ENCODE results near the gene MEIS3. TPM values are rescaled to one million over a fixed set of nuclear protein-coding genes. Genes with fewer than 3 reads are reported as not detected.

The MEIS3 gene
- total and polyA plus RNA-seq, 8 donors = 3.1 to 18.2 (median 12.8) TPM

GRCh38 chr19:47456721-47457474 is 37.6 kb upstream of the MEIS3 start:
- H3K27me3 ChIP-seq = peaks cover 0 to 87% (median 60%) of the 10 kb centered on the region in 3 donors
- intact Hi-C loops (cut with DNase I; ENCODE audit: low total_unique reads) = no loop called here
- WGBS, 5 donors = 23 to 38% (median 30%) methylated on average over 46 to 77 of the region's 77 CpGs
- no peak for DNase-seq
- H3K4me3 ChIP-seq = peak overlapping the region in 1 of 4 donors; percentile 5
- H3K27ac ChIP-seq = no peak overlapping the region
- TF ChIP-seq POLR2A (IDR thresholded peaks at IDR 0.05) (no peak), CTCF (IDR thresholded peaks at IDR 0.05) (no peak), EP300 (IDR thresholded peaks at IDR 0.05) (no peak), POLR2AphosphoS5 (IDR thresholded peaks at IDR 0.05) (no peak)
- H3K4me1 ChIP-seq = peaks cover 0 to 9% (median 7%) of the 10 kb centered on the region in 4 donors
- H3K9me3 ChIP-seq = peaks cover 8 to 20% (median 13%) of the 10 kb centered on the region in 4 donors
- peaks cover 0 to 16% (median 0%) of the 10 kb centered on the region in 4 donors for H3K36me3 ChIP-seq

GRCh38 chr19:47450478-47450877 is 31.2 kb upstream of the MEIS3 start:
- intact Hi-C loops (cut with DNase I; ENCODE audit: low total_unique reads) = no loop called here
- Histone ChIP-seq H3K27ac (no peak overlapping the region), H3K9me3 (peaks cover 0 to 10% (median 4%) of the 10 kb centered on the region in 4 donors), H3K27me3 (peaks cover 13 to 83% (median 59%) of the 10 kb centered on the region in 3 donors), H3K4me3 (no peak overlapping the region), H3K4me1 (peaks cover 20 to 25% (median 23%) of the 10 kb centered on the region in 4 donors), H3K36me3 (peaks cover 0 to 1% (median 0%) of the 10 kb centered on the region in 4 donors)
- 56 to 62% (median 58%) methylated on average over 6 to 7 of the region's 7 CpGs for WGBS, 5 donors
- TF ChIP-seq EP300 (IDR thresholded peaks at IDR 0.05) (no peak), POLR2AphosphoS5 (IDR thresholded peaks at IDR 0.05) (no peak), CTCF (IDR thresholded peaks at IDR 0.05) (no peak), POLR2A (IDR thresholded peaks at IDR 0.05) (no peak)
- DNase-seq = no peak

- peaks cover 20 to 32% (median 24%) of the 10 kb centered on the region in 4 donors for H3K4me1 ChIP-seq
- WGBS, 5 donors = 25 to 30% (median 29%) methylated on average over 9 of the region's 9 CpGs
Observed at GRCh38 chr19:47448360-47448727, 29.0 kb upstream of the MEIS3 start.

More at GRCh38 chr19:47448360-47448727, 29.0 kb upstream of the MEIS3 start:
- intact Hi-C loops (cut with DNase I; ENCODE audit: low total_unique reads) = no loop called here
- Histone ChIP-seq H3K27me3 (peaks cover 21 to 86% (median 70%) of the 10 kb centered on the region in 3 donors), H3K36me3 (no peaks in the 10 kb centered on the region), H3K4me3 (no peak overlapping the region), H3K27ac (no peak overlapping the region), H3K9me3 (peaks cover 0 to 8% (median 2%) of the 10 kb centered on the region in 4 donors)
- DNase-seq = no peak
- TF ChIP-seq CTCF (IDR thresholded peaks at IDR 0.05) = no peak
- TF ChIP-seq POLR2AphosphoS5 (IDR thresholded peaks at IDR 0.05) = no peak
- no peak for TF ChIP-seq POLR2A (IDR thresholded peaks at IDR 0.05)
